ENCODE results near the gene KCNK2. TPM values are rescaled to one million over a fixed set of nuclear protein-coding genes. Genes with fewer than 3 reads are reported as not detected.

Gene KCNK2
- total RNA-seq, 6 experiments from 2014 or later: 50.1 to 93.1 (median 85.0) TPM

GRCh38 chr1:215262106-215262505 lies 179.6 kb downstream of the KCNK2 start:
- H3K4me3 Mint-ChIP-seq: no peak overlapping the region
- H3K4me1 Mint-ChIP-seq (ENCODE audit: low read depth): peaks cover 3% of the 10 kb centered on the region; the same call in 1 of the 2 replicates
- H3K27ac Mint-ChIP-seq: no peak overlapping the region
- peaks cover 15% of the 10 kb centered on the region for H3K36me3 Mint-ChIP-seq (ENCODE audit: low read depth)
- DNase-seq: no peak
- H3K9me3 Mint-ChIP-seq: peaks cover 9% of the 10 kb centered on the region
- H3K27me3 Mint-ChIP-seq (ENCODE audit: insufficient read depth): 0 out of 2 replicates have a peak, but pooled peaks cover 2% of the 10 kb centered on the region
- TF ChIP-seq, protein P1, sequence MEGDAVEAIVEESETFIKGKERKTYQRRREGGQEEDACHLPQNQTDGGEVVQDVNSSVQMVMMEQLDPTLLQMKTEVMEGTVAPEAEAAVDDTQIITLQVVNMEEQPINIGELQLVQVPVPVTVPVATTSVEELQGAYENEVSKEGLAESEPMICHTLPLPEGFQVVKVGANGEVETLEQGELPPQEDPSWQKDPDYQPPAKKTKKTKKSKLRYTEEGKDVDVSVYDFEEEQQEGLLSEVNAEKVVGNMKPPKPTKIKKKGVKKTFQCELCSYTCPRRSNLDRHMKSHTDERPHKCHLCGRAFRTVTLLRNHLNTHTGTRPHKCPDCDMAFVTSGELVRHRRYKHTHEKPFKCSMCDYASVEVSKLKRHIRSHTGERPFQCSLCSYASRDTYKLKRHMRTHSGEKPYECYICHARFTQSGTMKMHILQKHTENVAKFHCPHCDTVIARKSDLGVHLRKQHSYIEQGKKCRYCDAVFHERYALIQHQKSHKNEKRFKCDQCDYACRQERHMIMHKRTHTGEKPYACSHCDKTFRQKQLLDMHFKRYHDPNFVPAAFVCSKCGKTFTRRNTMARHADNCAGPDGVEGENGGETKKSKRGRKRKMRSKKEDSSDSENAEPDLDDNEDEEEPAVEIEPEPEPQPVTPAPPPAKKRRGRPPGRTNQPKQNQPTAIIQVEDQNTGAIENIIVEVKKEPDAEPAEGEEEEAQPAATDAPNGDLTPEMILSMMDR (IDR thresholded peaks at IDR 0.05): no peak

- peaks cover 9% of the 10 kb centered on the region for H3K9me3 Mint-ChIP-seq
- H3K4me3 Mint-ChIP-seq: no peak overlapping the region
- peaks cover 7% of the 10 kb centered on the region; the same call in 1 of the 2 replicates for H3K4me1 Mint-ChIP-seq (ENCODE audit: low read depth)
- H3K36me3 Mint-ChIP-seq (ENCODE audit: low read depth): peaks cover 15% of the 10 kb centered on the region
- TF ChIP-seq, protein P1 (IDR thresholded peaks at IDR 0.05): no peak
- DNase-seq: no peak
- 0 out of 2 replicates have a peak, but pooled peaks cover 2% of the 10 kb centered on the region for H3K27me3 Mint-ChIP-seq (ENCODE audit: insufficient read depth)
- no peak overlapping the region for H3K27ac Mint-ChIP-seq
Measured at GRCh38 chr1:215263636-215264035, 181.1 kb downstream of the KCNK2 start.

- Mint-ChIP-seq H3K9me3 (peaks cover 9% of the 10 kb centered on the region), H3K36me3 (ENCODE audit: low read depth) (peaks cover 15% of the 10 kb centered on the region), H3K4me3 (no peak overlapping the region), H3K27ac (no peak overlapping the region), H3K27me3 (ENCODE audit: insufficient read depth) (0 out of 2 replicates have a peak, but pooled peaks cover 2% of the 10 kb centered on the region), H3K4me1 (ENCODE audit: low read depth) (peaks cover 7% of the 10 kb centered on the region; the same call in 1 of the 2 replicates)
- TF ChIP-seq, protein P1 (IDR thresholded peaks at IDR 0.05): no peak
- no peak for DNase-seq
Measured at GRCh38 chr1:215264649-215265048, 182.1 kb downstream of the KCNK2 start.

DNA sequence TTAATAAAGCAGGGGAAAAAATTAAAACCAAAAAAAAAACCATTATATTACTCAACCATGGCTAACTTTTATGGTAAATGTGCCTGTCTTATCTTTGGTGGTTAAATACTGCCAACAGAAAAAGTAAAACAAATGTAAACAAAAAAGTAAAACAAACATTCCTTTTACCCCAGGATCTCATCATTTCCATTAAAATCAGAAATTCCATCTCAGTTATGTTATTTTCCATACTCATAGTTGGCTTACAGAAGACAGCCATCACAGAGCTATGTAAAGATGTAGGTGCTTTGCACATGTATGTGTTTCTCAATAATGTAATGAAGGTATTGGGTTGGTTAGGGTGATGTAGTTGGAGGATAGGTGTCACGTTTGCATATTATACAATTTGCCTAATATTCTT lies 185.0 kb downstream of the KCNK2 start:
- Mint-ChIP-seq H3K27ac (no peak overlapping the region), H3K4me1 (ENCODE audit: low read depth) (peaks cover 19% of the 10 kb centered on the region), H3K36me3 (ENCODE audit: low read depth) (peaks cover 15% of the 10 kb centered on the region), H3K4me3 (no peak overlapping the region), H3K27me3 (ENCODE audit: insufficient read depth) (0 out of 2 replicates have a peak, but pooled peaks cover 2% of the 10 kb centered on the region), H3K9me3 (no peaks in the 10 kb centered on the region)
- TF ChIP-seq, protein P1 (IDR thresholded peaks at IDR 0.05): no peak
- no peak for DNase-seq

DNA sequence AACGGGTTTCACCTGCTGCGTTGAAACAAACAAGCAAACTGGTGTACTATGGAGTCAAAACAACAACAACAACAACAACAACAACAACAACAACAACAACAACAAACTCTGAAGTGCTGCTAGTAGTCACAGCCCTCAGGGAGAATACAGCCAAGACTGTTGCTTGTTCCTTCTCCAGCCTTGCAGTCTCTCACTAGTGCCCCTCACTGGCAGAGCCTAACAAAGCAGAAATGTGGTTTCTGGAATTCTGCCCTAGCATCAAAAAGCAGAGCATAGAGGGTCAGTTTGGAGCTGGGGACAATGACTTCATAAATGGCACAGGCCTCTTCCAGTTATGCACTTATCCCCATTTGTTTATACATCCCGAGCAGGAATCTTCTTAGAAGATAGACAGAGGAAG lies 187.4 kb downstream of the KCNK2 start:
- TF ChIP-seq, protein P1 (IDR thresholded peaks at IDR 0.05): no peak; the same call in 1 of the 2 replicates
- DNase-seq: no peak
- no peaks in the 10 kb centered on the region for H3K9me3 Mint-ChIP-seq
- peaks cover 40% of the 10 kb centered on the region for H3K4me1 Mint-ChIP-seq (ENCODE audit: low read depth)
- H3K36me3 Mint-ChIP-seq (ENCODE audit: low read depth): peaks cover 10% of the 10 kb centered on the region
- no peak overlapping the region for H3K4me3 Mint-ChIP-seq
- peaks cover 1% of the 10 kb centered on the region; the same call in 1 of the 2 replicates for H3K27me3 Mint-ChIP-seq (ENCODE audit: insufficient read depth)
- no peak overlapping the region for H3K27ac Mint-ChIP-seq

Measured in HFFc6 (cell line).